ENCODE results near the gene NT5DC1. TPM values are rescaled to one million over a fixed set of nuclear protein-coding genes. Genes with fewer than 3 reads are reported as not detected.

NT5DC1 gene
- total RNA-seq, 4 donors from 2014 or later = 5.0 to 34.5 (median 21.0) TPM

DNA sequence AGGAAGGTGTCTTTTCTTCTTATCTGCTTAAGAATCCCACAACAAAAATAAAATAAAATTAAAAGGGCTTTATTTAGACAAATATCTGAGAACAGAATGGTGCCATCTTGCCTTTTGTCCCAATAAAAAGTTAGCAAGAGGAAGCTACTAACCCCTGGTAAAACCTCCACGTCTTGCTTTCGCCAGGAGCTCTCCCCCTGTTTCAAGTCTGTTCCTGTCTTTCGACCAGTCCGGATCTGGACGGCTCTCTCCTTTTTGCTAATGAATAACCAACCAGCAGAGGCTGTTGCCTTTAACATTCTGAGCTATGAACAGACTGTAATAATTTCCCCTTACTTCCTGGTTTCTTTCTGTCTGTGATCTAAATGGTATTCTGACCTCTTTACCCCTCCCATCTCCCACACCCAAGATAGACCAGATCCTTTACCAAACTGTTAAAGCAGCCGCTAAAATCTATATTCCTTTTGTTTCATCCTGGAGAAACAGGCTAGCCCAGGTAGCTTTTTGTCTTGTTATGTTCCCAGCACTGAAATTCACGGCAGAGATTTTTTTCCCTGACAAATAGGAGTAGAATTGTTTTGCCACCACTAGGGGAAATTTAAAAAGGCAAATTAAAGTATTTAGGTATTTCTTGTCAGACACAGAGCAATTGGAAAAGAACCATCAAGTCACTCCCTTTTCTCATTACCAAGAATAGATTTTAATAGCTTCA, 39.9 kb upstream of the NT5DC1 start, which contains the start of gene FRK:
Gene FRK (minus strand): TSS at position 320 of the 712 bp plus-strand sequence. CDS start 580 bp downstream, outside the sequence.
- H3K27ac ChIP-seq = peak within 1 kb of the TSS in 3 of 4 donors; percentile 61 to 90 (median 81)
- no peaks in the 10 kb centered on the region for H3K36me3 ChIP-seq
- peak within 1 kb of the TSS in 3 of 4 donors; percentile 30 to 53 (median 53) for H3K4me3 ChIP-seq
- no peaks in the 10 kb centered on the region for H3K27me3 ChIP-seq
- peak in 1 of 3 donors; percentile 74 for DNase-seq
- TF ChIP-seq POLR2A (IDR thresholded peaks at IDR 0.05) = peak; percentile 77 to 91
- TF ChIP-seq, protein P1, sequence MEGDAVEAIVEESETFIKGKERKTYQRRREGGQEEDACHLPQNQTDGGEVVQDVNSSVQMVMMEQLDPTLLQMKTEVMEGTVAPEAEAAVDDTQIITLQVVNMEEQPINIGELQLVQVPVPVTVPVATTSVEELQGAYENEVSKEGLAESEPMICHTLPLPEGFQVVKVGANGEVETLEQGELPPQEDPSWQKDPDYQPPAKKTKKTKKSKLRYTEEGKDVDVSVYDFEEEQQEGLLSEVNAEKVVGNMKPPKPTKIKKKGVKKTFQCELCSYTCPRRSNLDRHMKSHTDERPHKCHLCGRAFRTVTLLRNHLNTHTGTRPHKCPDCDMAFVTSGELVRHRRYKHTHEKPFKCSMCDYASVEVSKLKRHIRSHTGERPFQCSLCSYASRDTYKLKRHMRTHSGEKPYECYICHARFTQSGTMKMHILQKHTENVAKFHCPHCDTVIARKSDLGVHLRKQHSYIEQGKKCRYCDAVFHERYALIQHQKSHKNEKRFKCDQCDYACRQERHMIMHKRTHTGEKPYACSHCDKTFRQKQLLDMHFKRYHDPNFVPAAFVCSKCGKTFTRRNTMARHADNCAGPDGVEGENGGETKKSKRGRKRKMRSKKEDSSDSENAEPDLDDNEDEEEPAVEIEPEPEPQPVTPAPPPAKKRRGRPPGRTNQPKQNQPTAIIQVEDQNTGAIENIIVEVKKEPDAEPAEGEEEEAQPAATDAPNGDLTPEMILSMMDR (IDR thresholded peaks at IDR 0.05) = peak in 4 of 6 experiments; percentile 27 to 65 (median 64)
- no peaks in the 10 kb centered on the region for H3K9me3 ChIP-seq
- H3K4me1 ChIP-seq = no peaks in the 10 kb centered on the region

GRCh38 chr6:116062496-116062895, 38.2 kb upstream of the NT5DC1 start:
- no peaks in the 10 kb centered on the region for H3K27me3 ChIP-seq
- no peak for DNase-seq
- no peaks in the 10 kb centered on the region for H3K4me1 ChIP-seq
- H3K27ac ChIP-seq = no peak overlapping the region
- no peak overlapping the region for H3K4me3 ChIP-seq
- no peaks in the 10 kb centered on the region for H3K9me3 ChIP-seq
- H3K36me3 ChIP-seq = no peaks in the 10 kb centered on the region
- no peak for TF ChIP-seq POLR2A (IDR thresholded peaks at IDR 0.05)
- TF ChIP-seq, protein P1 (IDR thresholded peaks at IDR 0.05) = no peak

- no peak for DNase-seq
- Histone ChIP-seq H3K4me3 (no peak overlapping the region), H3K36me3 (no peaks in the 10 kb centered on the region), H3K27ac (no peak overlapping the region), H3K9me3 (no peaks in the 10 kb centered on the region), H3K27me3 (no peaks in the 10 kb centered on the region), H3K4me1 (no peaks in the 10 kb centered on the region)
- no peak for TF ChIP-seq POLR2A (IDR thresholded peaks at IDR 0.05)
- TF ChIP-seq, protein P1 (IDR thresholded peaks at IDR 0.05) = no peak
Measured at GRCh38 chr6:116064666-116065065, 36.0 kb upstream of the NT5DC1 start.

- Histone ChIP-seq H3K4me3 (no peak overlapping the region), H3K36me3 (no peaks in the 10 kb centered on the region), H3K9me3 (no peaks in the 10 kb centered on the region), H3K4me1 (no peaks in the 10 kb centered on the region), H3K27me3 (no peaks in the 10 kb centered on the region), H3K27ac (no peak overlapping the region)
- TF ChIP-seq POLR2A (IDR thresholded peaks at IDR 0.05) = no peak
- TF ChIP-seq, protein P1 (IDR thresholded peaks at IDR 0.05) = no peak
- DNase-seq = no peak
Measured at GRCh38 chr6:116066789-116067188, 33.9 kb upstream of the NT5DC1 start.

DNA sequence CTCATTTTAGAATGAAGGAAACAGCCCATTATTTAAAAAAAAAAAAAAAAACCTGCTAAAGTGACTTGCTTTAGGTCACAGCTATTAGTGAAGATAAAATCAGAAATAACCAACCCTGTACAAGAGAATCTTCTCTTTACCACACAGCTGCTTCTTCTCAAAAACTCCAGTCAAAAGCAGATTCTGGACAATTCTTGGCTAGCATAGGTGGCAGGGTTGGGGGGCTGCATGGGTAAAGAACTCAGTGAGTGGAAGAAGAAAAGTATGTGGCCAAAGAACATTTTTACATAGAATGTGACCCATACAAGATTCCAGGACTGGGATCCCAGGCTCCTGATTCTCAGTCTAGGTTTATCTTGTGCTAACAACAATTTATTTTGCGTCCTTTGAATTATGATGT, 30.6 kb upstream of the NT5DC1 start:
- DNase-seq = no peak
- H3K4me3 ChIP-seq = no peak overlapping the region
- no peaks in the 10 kb centered on the region for H3K27me3 ChIP-seq
- TF ChIP-seq POLR2A (IDR thresholded peaks at IDR 0.05) = no peak
- TF ChIP-seq, protein P1 (IDR thresholded peaks at IDR 0.05) = no peak
- H3K9me3 ChIP-seq = no peaks in the 10 kb centered on the region
- no peaks in the 10 kb centered on the region for H3K4me1 ChIP-seq
- H3K36me3 ChIP-seq = no peaks in the 10 kb centered on the region
- no peak overlapping the region for H3K27ac ChIP-seq

Data from Peyer's patch (tissue), 4 donors.